Neural progenitor cell (in vitro differentiated cells): ENCODE results near the gene E4F1.

Source experiments
- CTCF ChIP-seq: fragments of 200-600 bp; sonication (generic); IDR thresholded peaks from 2 replicates; pipeline ENCODE4 v1.5.1; 2017; ENCODE audit warnings: antibody characterized with exemption, mild to moderate bottlenecking
- EZH2 ChIP-seq: fragments of 200-600 bp; sonication (generic); IDR thresholded peaks from 2 replicates; pipeline ENCODE4 v1.6.1; 2017; ENCODE audit warnings: antibody characterized with exemption, mild to moderate bottlenecking, moderate library complexity

- TF ChIP-seq EZH2, result no peak
- no peak for TF ChIP-seq CTCF
Observed at GRCh38 chr16:2235234-2235651, 11.9 kb downstream of the E4F1 start.
